HCT116 (cell line): ENCODE results near the gene FAM131B.

Source experiments
- CEBPB ChIP-seq: IDR thresholded peaks from 2 replicates; pipeline ENCODE4 v1.6.1; 2012; ENCODE audit warnings: low read depth
- EZH2 ChIP-seq: fragments of 200-600 bp; sonication (generic); IDR thresholded peaks from 2 replicates; pipeline ENCODE4 v1.6.1; 2017; ENCODE audit warnings: antibody characterized with exemption, mixed run types
- EZH2phosphoT487 ChIP-seq: fragments of 200-600 bp; IDR thresholded peaks from 2 replicates; pipeline ENCODE4 v1.6.1; 2018; ENCODE audit warnings: antibody characterized with exemption, borderline replicate concordance
- POLR2A ChIP-seq: IDR thresholded peaks from 2 replicates; pipeline ENCODE4 v1.7.0; 2011; ENCODE audit warnings: borderline replicate concordance; ENCODE audit not compliant: insufficient read depth, insufficient read length; ENCODE audit errors: extremely low read depth
- POLR2AphosphoS5 ChIP-seq: IDR thresholded peaks from 2 replicates; pipeline ENCODE4 v1.6.1; 2011; ENCODE audit warnings: mild to moderate bottlenecking, low read depth, low read length, moderate library complexity
- ZNF274 ChIP-seq: fragments of 200-500 bp; sonication (Bioruptor generic); IDR thresholded peaks from 2 replicates; pipeline ENCODE4 v1.6.1; 2014; ENCODE audit warnings: mild to moderate bottlenecking, low read depth, low read length, inconsistent platforms
- TF ChIP-seq, protein P1 (sequence below), 3 experiments: fragments of 200-600 bp in 1 of 3; sonication (generic) in 1 of 3; IDR thresholded peaks in 2 of 3; conservative IDR thresholded peaks in 1 of 3; 2 replicates each; pipeline ENCODE4 v1.5.1; 2012 to 2017; ENCODE audit warnings: low read depth in 2 of 3, low read length in 2 of 3, antibody characterized with exemption in 1 of 3, borderline replicate concordance in 1 of 3, control low read depth in 1 of 3, mild to moderate bottlenecking in 1 of 3, mixed read lengths in 1 of 3, mixed run types in 1 of 3, moderate library complexity in 1 of 3; ENCODE audit not compliant: insufficient read depth in 1 of 3

DNA sequence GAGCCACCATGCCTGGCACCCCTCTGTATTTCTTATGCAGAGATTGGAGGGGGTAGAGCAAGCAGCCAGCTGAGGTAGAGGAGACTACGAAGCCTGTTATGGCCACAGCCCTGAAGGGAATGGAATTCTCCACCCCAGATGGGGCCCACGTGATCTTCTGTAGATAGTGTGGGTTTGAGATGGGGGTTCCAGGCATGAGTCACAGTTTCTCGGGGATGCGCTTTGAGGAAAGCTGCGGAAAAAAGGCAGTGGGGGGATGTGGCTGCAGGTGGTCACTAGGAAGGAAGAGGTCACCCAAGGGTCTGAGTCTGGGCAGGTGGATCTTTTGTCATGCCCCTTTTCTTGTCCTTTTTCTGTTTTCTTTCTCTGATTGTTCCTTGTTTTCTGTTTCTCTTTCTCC, 11.5 kb downstream of the FAM131B start:
- TF ChIP-seq, protein P1, sequence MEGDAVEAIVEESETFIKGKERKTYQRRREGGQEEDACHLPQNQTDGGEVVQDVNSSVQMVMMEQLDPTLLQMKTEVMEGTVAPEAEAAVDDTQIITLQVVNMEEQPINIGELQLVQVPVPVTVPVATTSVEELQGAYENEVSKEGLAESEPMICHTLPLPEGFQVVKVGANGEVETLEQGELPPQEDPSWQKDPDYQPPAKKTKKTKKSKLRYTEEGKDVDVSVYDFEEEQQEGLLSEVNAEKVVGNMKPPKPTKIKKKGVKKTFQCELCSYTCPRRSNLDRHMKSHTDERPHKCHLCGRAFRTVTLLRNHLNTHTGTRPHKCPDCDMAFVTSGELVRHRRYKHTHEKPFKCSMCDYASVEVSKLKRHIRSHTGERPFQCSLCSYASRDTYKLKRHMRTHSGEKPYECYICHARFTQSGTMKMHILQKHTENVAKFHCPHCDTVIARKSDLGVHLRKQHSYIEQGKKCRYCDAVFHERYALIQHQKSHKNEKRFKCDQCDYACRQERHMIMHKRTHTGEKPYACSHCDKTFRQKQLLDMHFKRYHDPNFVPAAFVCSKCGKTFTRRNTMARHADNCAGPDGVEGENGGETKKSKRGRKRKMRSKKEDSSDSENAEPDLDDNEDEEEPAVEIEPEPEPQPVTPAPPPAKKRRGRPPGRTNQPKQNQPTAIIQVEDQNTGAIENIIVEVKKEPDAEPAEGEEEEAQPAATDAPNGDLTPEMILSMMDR (IDR thresholded peaks at IDR 0.05 in 2 of 3, conservative IDR thresholded peaks at IDR 0.05 in 1 of 3; ENCODE audit: borderline replicate concordance in 1 of 3, insufficient read depth in 1 of 3, low read depth in 2 of 3, low read length in 2 of 3), result no peak
- TF ChIP-seq EZH2phosphoT487 (no peak), POLR2A (no peak), POLR2AphosphoS5 (no peak), ZNF274 (no peak), EZH2 (no peak), CEBPB (no peak)
